Ishikawa (cell line): ENCODE data around the gene ATF6.

Source experiments
- CEBPB ChIP-seq: IDR thresholded peaks from 2 replicates; pipeline ENCODE4 v1.6.1; 2012
- CREB1 ChIP-seq: IDR thresholded peaks from 2 replicates; pipeline ENCODE4 v1.6.1; 2012; ENCODE audit warnings: low read depth
- EGR1 ChIP-seq: IDR thresholded peaks from 2 replicates; pipeline ENCODE4 v1.6.1; 2012
- EP300 ChIP-seq: IDR thresholded peaks from 2 replicates; pipeline ENCODE4 v1.6.1; 2012; ENCODE audit warnings: borderline replicate concordance
- FOXM1 ChIP-seq: IDR thresholded peaks from 2 replicates; pipeline ENCODE4 v1.6.1; 2012; ENCODE audit warnings: low read depth, borderline replicate concordance
- MAX ChIP-seq: IDR thresholded peaks from 2 replicates; pipeline ENCODE4 v1.6.1; 2012
- RAD21 ChIP-seq: IDR thresholded peaks from 2 replicates; pipeline ENCODE4 v1.6.1; 2012; ENCODE audit warnings: low read depth
- REST ChIP-seq: IDR thresholded peaks from 2 replicates; pipeline ENCODE4 v1.6.1; 2012; ENCODE audit warnings: low read depth, mild to moderate bottlenecking
- TCF12 ChIP-seq: IDR thresholded peaks from 2 replicates; pipeline ENCODE4 v1.6.1; 2012; ENCODE audit warnings: low read depth
- TEAD4 ChIP-seq: IDR thresholded peaks from 2 replicates; pipeline ENCODE4 v1.6.1; 2012
- YY1 ChIP-seq: IDR thresholded peaks from 2 replicates; pipeline ENCODE4 v1.6.1; 2012; ENCODE audit warnings: low read depth
- TF ChIP-seq, protein P1 (sequence below): IDR thresholded peaks from 2 replicates; pipeline ENCODE4 v1.6.1; 2012

DNA sequence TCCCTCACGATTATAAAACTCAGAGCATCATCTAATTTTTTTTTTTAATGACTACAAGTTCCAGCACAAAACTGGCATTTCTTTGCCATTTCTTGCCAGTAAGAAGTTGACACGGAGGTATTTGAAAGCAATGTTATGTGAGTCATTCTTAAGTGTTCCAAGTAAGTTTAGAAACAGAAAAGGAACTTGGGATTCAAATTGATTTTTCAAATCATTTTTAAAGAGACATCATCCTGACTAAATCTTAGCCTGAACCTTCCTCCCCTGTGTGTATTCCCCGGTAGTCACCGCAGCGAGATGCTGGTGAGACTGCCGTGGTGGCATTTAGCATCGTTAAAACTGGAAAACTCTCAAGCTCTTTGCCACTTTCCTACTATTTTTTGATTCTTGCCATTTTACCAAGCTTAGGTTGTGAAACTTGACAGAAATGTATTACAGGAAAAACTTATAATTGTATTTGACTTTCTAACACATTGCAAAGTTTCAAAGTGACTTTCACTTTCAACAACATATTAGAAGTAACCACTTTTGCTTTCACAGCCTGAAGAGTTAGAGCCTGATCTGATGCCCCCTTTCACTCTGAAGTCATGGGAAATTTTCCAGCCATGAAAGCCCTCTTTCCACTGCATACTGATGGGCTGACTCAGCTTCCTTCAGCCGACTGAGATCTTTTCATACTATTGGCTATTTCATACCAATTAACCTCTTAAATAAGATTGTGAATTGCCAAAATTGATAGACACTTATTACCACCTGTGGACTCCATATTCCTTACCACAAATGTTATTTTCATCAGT lies 196.2 kb downstream of the ATF6 start:
- no peak for TF ChIP-seq RAD21
- TF ChIP-seq MAX = no peak
- no peak for TF ChIP-seq TCF12
- TF ChIP-seq EGR1 = no peak
- no peak for TF ChIP-seq CREB1
- TF ChIP-seq REST = no peak
- TF ChIP-seq YY1 = no peak
- TF ChIP-seq TEAD4 = no peak
- no peak for TF ChIP-seq CEBPB
- TF ChIP-seq EP300 = no peak
- TF ChIP-seq FOXM1 = no peak
- TF ChIP-seq, protein P1, sequence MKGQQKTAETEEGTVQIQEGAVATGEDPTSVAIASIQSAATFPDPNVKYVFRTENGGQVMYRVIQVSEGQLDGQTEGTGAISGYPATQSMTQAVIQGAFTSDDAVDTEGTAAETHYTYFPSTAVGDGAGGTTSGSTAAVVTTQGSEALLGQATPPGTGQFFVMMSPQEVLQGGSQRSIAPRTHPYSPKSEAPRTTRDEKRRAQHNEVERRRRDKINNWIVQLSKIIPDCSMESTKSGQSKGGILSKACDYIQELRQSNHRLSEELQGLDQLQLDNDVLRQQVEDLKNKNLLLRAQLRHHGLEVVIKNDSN = no peak
